HG03571 (cell line): Measurements from ENCODE around the gene AOPEP.

Experiments
- ATAC-seq: cut with Tn5 transposase; IDR thresholded peaks from one replicate; pipeline ENCODE4 v1.9.1; 2021; ENCODE audit not compliant: unreplicated experiment

The AOPEP gene

DNA sequence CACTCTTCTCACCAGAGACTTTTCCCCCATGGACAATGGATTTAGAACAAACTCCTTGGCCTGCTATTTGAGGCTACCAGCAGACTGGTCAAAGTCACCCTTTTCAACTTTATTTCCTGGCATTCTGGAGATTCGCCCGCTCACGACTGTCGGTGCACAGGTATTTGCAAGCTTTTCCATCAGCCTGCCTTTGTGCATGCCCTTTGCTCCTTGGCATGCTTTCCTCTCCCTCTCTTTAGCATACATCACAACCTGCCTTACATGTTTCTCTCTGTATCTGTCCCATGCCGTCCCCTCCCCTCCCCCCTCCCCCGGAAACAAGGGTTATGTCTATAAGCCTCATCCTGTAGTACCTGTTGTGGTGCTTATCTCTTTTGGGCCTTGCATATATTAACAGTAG lies 257.1 kb downstream of the AOPEP start:
- ATAC-seq = no peak

GRCh38 chr9:94984891-94985476 lies 258.5 kb downstream of the AOPEP start:
- ATAC-seq = no peak

- ATAC-seq = no peak
Observed at GRCh38 chr9:94985649-94986048, 259.1 kb downstream of the AOPEP start.

DNA sequence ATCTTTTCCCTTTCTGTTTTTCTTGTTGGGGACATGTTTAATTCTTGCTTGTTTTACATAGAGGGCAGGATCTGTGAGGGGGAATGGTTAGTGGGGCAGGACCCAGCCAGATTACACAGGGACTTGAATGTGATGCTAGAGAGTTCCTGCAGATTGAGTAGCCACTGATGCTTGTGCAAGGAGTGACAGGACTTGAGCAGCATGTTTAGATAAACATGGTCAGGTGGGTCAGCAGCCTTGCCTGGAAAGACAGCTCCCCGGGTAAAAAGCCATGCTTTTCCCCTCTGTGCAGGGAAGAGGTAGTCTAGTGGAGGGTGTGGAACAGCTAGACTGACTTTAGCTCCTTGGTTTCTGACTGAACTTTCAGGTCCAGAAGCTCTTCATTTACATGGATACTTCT lies 261.2 kb downstream of the AOPEP start:
- no peak for ATAC-seq

GRCh38 chr9:94990897-94991561 lies 264.5 kb downstream of the AOPEP start:
- no peak for ATAC-seq

- ATAC-seq = no peak
Observed at GRCh38 chr9:94991961-94992907, 265.7 kb downstream of the AOPEP start.

DNA sequence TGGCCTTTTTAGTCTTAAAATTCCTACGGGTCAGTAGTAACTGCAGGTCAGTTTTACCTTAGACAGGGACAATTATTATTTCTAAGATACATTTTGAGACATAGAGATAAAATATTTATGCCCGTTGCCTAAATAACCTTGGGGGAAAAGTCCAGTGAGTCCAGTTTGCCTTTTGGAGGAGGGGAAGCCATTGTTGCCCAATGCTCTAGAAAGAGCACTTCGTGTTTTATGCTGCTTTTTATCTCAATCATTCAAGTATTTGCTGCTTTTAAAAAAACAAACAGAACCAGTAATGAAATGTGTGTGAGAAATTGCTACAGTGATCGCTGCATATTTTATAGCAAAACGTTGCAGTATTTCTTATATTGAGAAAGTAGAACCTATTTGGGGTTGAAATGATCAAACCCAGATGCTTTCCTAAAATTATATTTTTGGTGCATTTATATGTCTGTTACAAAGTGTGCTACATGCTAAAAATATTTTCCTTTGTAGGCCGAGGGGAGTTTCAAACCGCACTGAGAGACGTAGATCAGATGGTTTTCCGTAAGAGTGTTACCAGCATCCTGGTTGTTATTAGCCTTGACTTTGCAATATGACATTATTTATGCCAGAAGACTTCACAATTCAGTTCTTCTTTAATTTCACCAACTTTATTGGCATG lies 266.8 kb downstream of the AOPEP start:
- ATAC-seq = no peak

DNA sequence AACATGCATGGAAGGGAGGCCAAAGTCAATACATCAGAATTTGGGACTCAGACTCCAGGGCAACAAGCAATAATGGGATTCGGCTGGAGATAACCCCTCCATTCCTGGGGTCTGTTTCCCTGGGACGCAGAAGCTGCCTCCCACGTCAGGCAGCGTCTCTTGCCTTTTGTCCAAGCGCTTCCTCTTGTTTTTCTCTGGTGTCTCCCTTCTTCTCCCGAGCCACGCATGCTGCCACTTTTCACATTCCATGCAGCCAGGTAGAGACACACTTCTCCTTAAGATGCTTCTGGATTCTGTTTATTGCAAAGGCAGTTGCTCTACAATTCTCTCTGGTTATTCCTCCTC lies 267.3 kb downstream of the AOPEP start:
- no peak for ATAC-seq

DNA sequence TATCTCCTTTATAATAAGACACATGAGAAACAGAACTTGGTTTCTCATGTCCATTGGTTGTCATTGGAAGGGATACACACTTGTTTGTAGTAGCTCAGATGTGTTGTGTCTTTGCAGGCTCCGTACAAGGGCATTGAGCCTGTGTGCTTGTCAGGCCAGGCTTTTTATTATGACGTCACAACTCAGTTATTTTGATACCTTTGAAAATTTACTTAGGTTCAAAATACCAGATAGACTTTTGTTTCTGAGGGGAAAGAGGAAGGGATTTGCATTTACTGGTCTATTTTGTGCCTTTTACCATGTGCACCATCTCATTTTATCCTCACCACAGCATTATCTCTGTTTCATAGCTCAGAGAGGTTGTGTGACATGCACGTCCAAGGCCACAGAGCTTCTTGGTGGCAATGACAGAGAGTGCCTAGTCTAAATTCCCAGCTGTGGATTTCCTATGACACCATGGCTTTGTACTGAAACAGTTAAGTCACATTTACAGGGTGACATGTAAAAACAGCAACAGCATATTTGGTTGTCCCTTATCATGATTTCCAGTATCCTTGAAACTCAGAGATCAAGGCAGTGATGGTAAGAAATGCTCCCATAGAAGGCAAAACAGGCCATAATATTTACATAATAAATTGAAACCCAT lies 268.7 kb downstream of the AOPEP start:
- no peak for ATAC-seq

GRCh38 chr9:94996641-94997040 lies 270.1 kb downstream of the AOPEP start:
- ATAC-seq = no peak

GRCh38 chr9:94997727-94998126 lies 271.2 kb downstream of the AOPEP start:
- ATAC-seq = no peak

GRCh38 chr9:94999832-95000231 lies 273.3 kb downstream of the AOPEP start:
- ATAC-seq = no peak

GRCh38 chr9:95000821-95001220 lies 274.3 kb downstream of the AOPEP start:
- no peak for ATAC-seq

GRCh38 chr9:95001720-95002119 lies 275.2 kb downstream of the AOPEP start:
- no peak for ATAC-seq

- no peak for ATAC-seq
Observed at GRCh38 chr9:95003689-95004410, 277.4 kb downstream of the AOPEP start.

DNA sequence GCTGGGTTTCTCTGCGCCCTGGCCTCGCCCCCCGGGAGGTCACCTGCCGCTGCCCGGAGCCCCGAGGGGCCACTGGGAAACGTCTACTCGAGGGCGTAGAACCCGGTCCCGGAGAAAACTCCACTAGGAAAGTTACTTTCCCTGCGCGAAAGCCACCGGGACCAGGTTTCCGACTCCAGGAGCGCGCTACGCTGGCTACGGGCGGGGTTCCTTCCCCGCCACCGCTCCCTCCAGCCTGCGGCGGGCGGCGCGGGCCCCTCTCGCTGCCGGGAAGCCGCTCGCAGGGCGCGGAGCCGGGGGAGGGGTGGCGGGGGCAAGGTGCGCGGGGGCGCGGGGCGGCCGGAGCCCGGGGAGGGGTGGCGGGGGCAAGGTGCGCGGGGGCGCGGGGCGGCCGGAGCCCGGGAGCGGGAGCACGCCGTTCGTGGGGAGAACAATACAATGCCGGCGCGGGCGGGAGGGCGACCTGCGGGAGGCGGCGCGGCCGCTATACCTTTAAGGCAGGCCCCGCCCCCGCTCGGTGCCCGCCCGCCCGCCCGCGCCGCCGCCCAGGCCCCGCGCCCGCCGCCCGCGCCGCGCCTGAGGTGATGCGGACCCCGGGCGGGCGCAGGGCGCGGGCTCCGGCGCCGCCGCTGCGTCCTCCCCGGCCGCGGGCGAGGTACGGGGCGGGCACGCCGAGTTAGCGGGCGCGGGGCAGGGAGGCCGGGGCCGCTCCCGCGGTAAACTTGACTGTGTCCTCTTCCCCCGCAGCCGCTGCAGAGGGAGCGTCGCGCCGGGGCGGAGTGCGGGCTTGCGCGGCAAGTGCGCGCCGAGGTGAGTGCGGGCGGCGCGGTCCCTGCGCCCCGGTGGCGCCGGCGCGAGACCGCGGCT lies 278.1 kb downstream of the AOPEP start:
- no peak for ATAC-seq

DNA sequence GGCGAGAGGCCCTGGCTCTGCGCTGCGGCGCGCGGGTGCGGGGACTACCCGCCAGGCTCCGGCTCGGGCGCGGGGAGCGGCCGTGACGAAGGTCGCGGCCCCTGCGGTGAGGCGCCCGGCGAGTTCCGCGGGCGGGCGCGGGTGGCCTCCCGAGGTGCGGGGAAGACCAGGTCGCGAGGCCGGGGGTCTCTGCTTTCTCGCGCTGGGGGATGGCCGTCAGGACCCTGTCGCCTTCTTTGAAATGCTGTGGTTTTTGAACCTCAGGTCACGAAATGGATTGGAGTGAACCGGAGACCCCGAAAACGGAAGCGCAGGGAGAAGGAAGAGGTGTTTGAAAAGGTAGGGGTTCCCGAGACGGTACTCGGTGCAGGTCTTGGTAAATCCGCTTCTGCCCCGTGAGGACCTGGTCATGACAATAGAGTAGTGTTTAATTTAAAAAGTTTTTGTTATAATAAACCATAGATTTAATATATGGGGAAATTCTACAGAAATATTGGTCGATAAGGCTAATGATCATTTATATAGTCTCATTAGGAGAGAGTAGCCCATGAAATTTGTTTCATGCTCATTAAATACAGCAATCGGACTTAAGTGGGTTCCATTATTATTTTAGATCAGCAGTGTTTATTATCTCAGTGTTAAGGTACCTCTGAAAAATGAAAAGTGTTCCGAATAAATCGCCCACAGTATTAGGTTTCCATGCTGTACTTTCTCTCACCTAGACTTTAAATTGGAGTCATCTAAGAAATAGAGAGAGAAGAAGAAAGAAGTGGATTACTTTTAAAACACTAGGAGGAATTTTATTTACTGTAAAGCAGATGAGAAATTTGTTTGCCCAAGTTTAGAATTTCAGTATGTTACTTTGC lies 279.0 kb downstream of the AOPEP start:
- no peak for ATAC-seq

DNA sequence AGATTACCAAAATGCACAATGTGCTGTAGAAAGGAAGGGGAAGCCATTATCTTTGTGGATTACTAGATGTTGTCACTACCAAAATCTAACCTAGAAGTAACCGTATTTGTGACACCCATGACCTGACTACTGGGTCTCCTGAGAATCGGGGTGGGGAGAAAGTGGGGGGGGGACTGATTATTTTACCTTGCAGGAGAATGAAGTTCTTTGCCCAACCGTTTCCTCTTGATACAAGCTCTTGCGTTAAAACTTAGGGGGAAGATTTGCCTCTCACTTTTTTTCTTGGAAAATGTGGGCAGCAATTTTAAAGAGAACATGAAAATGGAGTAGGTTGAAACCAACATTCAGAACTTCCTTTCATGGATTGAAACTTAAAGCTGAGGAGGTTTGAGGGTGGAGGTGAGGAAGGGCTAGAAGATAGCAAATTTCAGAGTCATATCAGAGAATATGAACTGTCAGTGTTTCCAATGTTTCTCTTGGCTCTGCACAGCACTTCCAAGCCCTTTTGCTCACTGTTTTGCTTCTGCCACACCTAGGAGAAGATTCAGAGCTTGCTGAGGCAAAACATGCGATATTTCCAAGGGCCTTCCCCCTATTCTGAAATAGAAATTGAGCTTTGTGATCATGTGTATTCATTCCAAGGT lies 280.8 kb downstream of the AOPEP start:
- ATAC-seq = no peak
